Measurements from ENCODE around the gene NAP1L5. TPM values are rescaled to one million over a fixed set of nuclear protein-coding genes. Genes with fewer than 3 reads are reported as not detected.

Gene NAP1L5
- total and polyA plus RNA-seq, 2 of the 13 experiments (the other 11 are each of a cell fraction or from before 2014, with no cell fraction given): 1.3 to 1.6 TPM

DNA sequence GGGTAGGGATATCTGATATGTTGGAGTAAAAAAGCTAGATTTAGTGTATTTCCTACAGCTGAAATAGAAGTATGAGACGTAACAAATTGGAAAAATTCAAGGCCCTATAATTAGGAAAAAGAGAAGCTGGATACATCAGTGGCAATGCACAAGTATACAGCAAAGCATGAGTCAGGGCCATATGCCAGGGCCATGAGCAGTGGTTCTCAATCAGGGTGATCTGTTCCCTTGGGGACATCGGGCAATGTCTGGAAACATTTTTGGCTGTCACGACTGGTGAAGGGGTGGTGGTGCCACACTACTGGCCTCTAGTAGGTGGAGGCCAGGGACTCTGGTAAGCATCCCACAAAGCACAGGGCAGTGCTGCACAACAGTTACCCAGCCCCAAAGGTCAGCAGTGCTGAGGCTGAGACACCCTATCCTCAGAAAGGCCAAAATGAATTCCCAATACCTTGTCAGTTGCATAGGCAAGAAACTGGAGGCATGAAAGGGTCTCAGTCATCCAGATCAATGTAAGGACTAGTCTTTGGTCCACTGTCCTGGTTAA, 36.8 kb upstream of the NAP1L5 start:
- no peak for FAIRE-seq
- DNase-seq (ENCODE audit: low spot score): no peak
- Histone ChIP-seq H3K27ac (ENCODE audit: extremely low read length, insufficient read depth, low read length) (no peak overlapping the region), H3K4me2 (ENCODE audit: low read depth, low read length) (no peak overlapping the region), H3K9me3 (ENCODE audit: low read length) (no peaks in the 10 kb centered on the region), H3K36me3 (replicated peaks in 1 of 2; ENCODE audit: control insufficient read depth in 1 of 2, insufficient read depth in 2 of 2, low read length in 2 of 2) (peaks cover 13 to 46% of the 10 kb centered on the region in 2 experiments), H3K79me2 (ENCODE audit: insufficient read depth, low read length) (no peaks in the 10 kb centered on the region), H2AFZ (ENCODE audit: low read length) (no peak overlapping the region), H3K4me3 (replicated peaks in 1 of 3; ENCODE audit: insufficient read depth in 1 of 3, low read depth in 2 of 3, low read length in 3 of 3) (no peak overlapping the region), H3K4me1 (ENCODE audit: insufficient read depth, low read length) (no peaks in the 10 kb centered on the region), H4K20me1 (ENCODE audit: insufficient read depth, low read length) (no peaks in the 10 kb centered on the region), H3K27me3 (ENCODE audit: control insufficient read depth in 1 of 2, insufficient read depth in 2 of 2, low read length in 2 of 2) (no peaks in the 10 kb centered on the region), H3K9ac (ENCODE audit: insufficient read depth, low read depth, low read length) (no peak overlapping the region)
- BruUV-seq (replicated peaks): no TSS peak
- CTCF ChIA-PET (ENCODE audit: low intra/inter-chr PET ratio, low total read pairs): no interaction called here
- POLR2A ChIA-PET: no interaction called here
- intact Hi-C loops (cut with micrococcal nuclease; ENCODE audit: unreplicated experiment) (no loop called here), in situ Hi-C loops (cut with HindIII; ENCODE audit: extremely low pct_ligation_motif_present, low pct_unique_long_range_greater_than_20kb) (no loop called here)
- TF ChIP-seq LBX2 (CRISPR knock-in tag; IDR thresholded peaks at IDR 0.05; ENCODE audit: borderline replicate concordance): no peak
- TF ChIP-seq, protein P1, sequence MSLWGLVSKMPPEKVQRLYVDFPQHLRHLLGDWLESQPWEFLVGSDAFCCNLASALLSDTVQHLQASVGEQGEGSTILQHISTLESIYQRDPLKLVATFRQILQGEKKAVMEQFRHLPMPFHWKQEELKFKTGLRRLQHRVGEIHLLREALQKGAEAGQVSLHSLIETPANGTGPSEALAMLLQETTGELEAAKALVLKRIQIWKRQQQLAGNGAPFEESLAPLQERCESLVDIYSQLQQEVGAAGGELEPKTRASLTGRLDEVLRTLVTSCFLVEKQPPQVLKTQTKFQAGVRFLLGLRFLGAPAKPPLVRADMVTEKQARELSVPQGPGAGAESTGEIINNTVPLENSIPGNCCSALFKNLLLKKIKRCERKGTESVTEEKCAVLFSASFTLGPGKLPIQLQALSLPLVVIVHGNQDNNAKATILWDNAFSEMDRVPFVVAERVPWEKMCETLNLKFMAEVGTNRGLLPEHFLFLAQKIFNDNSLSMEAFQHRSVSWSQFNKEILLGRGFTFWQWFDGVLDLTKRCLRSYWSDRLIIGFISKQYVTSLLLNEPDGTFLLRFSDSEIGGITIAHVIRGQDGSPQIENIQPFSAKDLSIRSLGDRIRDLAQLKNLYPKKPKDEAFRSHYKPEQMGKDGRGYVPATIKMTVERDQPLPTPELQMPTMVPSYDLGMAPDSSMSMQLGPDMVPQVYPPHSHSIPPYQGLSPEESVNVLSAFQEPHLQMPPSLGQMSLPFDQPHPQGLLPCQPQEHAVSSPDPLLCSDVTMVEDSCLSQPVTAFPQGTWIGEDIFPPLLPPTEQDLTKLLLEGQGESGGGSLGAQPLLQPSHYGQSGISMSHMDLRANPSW (CRISPR knock-in tag; IDR thresholded peaks at IDR 0.05; ENCODE audit: borderline replicate concordance): no peak
- no peak for TF ChIP-seq SMAD3 (CRISPR knock-in tag; IDR thresholded peaks at IDR 0.05)
- TF ChIP-seq ZNF704 (CRISPR knock-in tag; IDR thresholded peaks at IDR 0.05; ENCODE audit: borderline replicate concordance): no peak
- ATAC-seq: no peak; the same call in 2 of the 3 replicates
- 93% methylated on average over 1 of the region's 3 CpGs for WGBS (ENCODE audit: low lambda C conversion rate)

All from HepG2 (cell line).